HepG2 (cell line): ENCODE data around the gene PPP2R5B. TPM values are rescaled to one million over a fixed set of nuclear protein-coding genes. Genes with fewer than 3 reads are reported as not detected.
A peak's percentile ranks its signal among the peaks of the same experiment; 100 is the strongest.

Source experiments
- ARNTL ChIP-seq: sonication (generic); formaldehyde crosslinking; IDR thresholded peaks from 2 replicates; pipeline ENCODE4 v1.4.0; 2020; ENCODE audit warnings: mild to moderate bottlenecking, missing genetic modification reagents
- FOXM1 ChIP-seq: sonication (generic); formaldehyde crosslinking; IDR thresholded peaks from 2 replicates; pipeline ENCODE4 v1.5.0; 2020; ENCODE audit warnings: missing genetic modification reagents
- GLMP ChIP-seq: sonication (generic); formaldehyde crosslinking; IDR thresholded peaks from 2 replicates; pipeline ENCODE4 v1.9.0; 2021; ENCODE audit warnings: missing genetic modification reagents, mild to moderate bottlenecking, borderline replicate concordance
- HIC2 ChIP-seq: sonication (generic); formaldehyde crosslinking; IDR thresholded peaks from 2 replicates; pipeline ENCODE4 v1.9.0; 2022; ENCODE audit warnings: low read depth, missing genetic modification reagents
- HINFP ChIP-seq: sonication (generic); formaldehyde crosslinking; IDR thresholded peaks from 2 replicates; pipeline ENCODE4 v1.4.0; 2020; ENCODE audit warnings: low read depth, mild to moderate bottlenecking, missing genetic modification reagents
- ISX ChIP-seq: sonication (generic); formaldehyde crosslinking; conservative IDR thresholded peaks from 2 replicates; pipeline ENCODE4 v1.5.0; 2020; ENCODE audit warnings: missing genetic modification reagents
- JARID2 ChIP-seq: sonication (generic); formaldehyde crosslinking; IDR thresholded peaks from 2 replicates; pipeline ENCODE4 v1.8.1; 2023; ENCODE audit warnings: missing genetic modification reagents, inconsistent platforms; ENCODE audit not compliant: insufficient replicate concordance
- MAFF ChIP-seq: IDR thresholded peaks from 2 replicates; pipeline ENCODE4 v1.6.1; 2011; ENCODE audit warnings: low read depth, low read length, improper control_type of control experiment
- NCOA2 ChIP-seq: sonication (generic); formaldehyde crosslinking; IDR thresholded peaks from 2 replicates; pipeline ENCODE4 v1.8.0; 2022; ENCODE audit warnings: inconsistent platforms
- NFRKB ChIP-seq: fragments of 450-650 bp; IDR thresholded peaks from 2 replicates; pipeline ENCODE4 v1.6.1; 2017
- NR2F1 ChIP-seq, 2 experiments: fragments of 450-650 bp in 1 of 2; formaldehyde crosslinking in 1 of 2; IDR thresholded peaks; 2 replicates each; pipeline versions ENCODE4 v1.5.0 to v1.6.1; 2016 to 2020; ENCODE audit warnings: mild to moderate bottlenecking in 1 of 2, missing compliant biosample characterization in 1 of 2, missing genetic modification reagents in 1 of 2, moderate library complexity in 1 of 2
- PBX2 ChIP-seq: IDR thresholded peaks from 2 replicates; pipeline ENCODE4 v1.6.1; 2016; ENCODE audit warnings: control low read depth
- PHF8 ChIP-seq: sonication (generic); formaldehyde crosslinking; IDR thresholded peaks from 2 replicates; pipeline ENCODE4 v1.5.0; 2020; ENCODE audit warnings: missing genetic modification reagents
- POLR2G ChIP-seq: fragments of 200-400 bp; formaldehyde crosslinking; IDR thresholded peaks from 2 replicates; pipeline ENCODE4 v1.6.1; 2018; ENCODE audit warnings: mild to moderate bottlenecking, low read depth, low read length, moderate library complexity
- REPIN1 ChIP-seq: sonication (generic); formaldehyde crosslinking; IDR thresholded peaks from 2 replicates; pipeline ENCODE4 v1.8.0; 2022; ENCODE audit warnings: missing genetic modification reagents, low read depth, mild to moderate bottlenecking, borderline replicate concordance
- SAFB2 ChIP-seq: sonication (generic); formaldehyde crosslinking; IDR thresholded peaks from 2 replicates; pipeline ENCODE4 v1.5.1; 2020; ENCODE audit warnings: missing genetic modification reagents, low read depth, mild to moderate bottlenecking, borderline replicate concordance
- SRF ChIP-seq: IDR thresholded peaks from 2 replicates; pipeline ENCODE4 v1.6.1; 2011; ENCODE audit warnings: mild to moderate bottlenecking, low read depth, low read length, moderate library complexity
- ZNF333 ChIP-seq: sonication (generic); formaldehyde crosslinking; IDR thresholded peaks from 2 replicates; pipeline ENCODE4 v1.4.0; 2020; ENCODE audit warnings: mild to moderate bottlenecking, missing genetic modification reagents, borderline replicate concordance
- ZNF335 ChIP-seq: sonication (generic); formaldehyde crosslinking; IDR thresholded peaks from 2 replicates; pipeline ENCODE4 v1.4.0; 2020; ENCODE audit warnings: missing genetic modification reagents
- ZNF33A ChIP-seq: sonication (generic); formaldehyde crosslinking; IDR thresholded peaks from 2 replicates; pipeline ENCODE4 v1.5.1; 2020; ENCODE audit warnings: missing genetic modification reagents, mild to moderate bottlenecking, moderate library complexity, borderline replicate concordance
- ZNF446 ChIP-seq: sonication (generic); formaldehyde crosslinking; IDR thresholded peaks from 2 replicates; pipeline ENCODE4 v1.5.0; 2020; ENCODE audit warnings: mild to moderate bottlenecking, missing genetic modification reagents
- ZNF546 ChIP-seq: sonication (generic); formaldehyde crosslinking; conservative IDR thresholded peaks from 2 replicates; pipeline ENCODE4 v1.8.1; 2023; ENCODE audit warnings: mild to moderate bottlenecking, missing genetic modification reagents
- ZNF567 ChIP-seq: sonication (generic); formaldehyde crosslinking; IDR thresholded peaks from 2 replicates; pipeline ENCODE4 v1.8.1; 2023; ENCODE audit warnings: mild to moderate bottlenecking, missing genetic modification reagents, borderline replicate concordance
- ZNF576 ChIP-seq: sonication (generic); formaldehyde crosslinking; IDR thresholded peaks from 2 replicates; pipeline ENCODE4 v1.4.0; 2020; ENCODE audit warnings: mild to moderate bottlenecking, missing genetic modification reagents
- ZSCAN29 ChIP-seq: sonication (generic); formaldehyde crosslinking; conservative IDR thresholded peaks from 2 replicates; pipeline ENCODE4 v1.4.0; 2020; ENCODE audit warnings: mild to moderate bottlenecking, missing genetic modification reagents
- polyA plus RNA-seq, 8 experiments: library from polyadenylated mRNA; depleted of rRNA in 3 of 8; stranded (reverse) in 7 of 8; unstranded in 1 of 8; fragments of >200 nt; fragmentation: Illumina TruSeq in 4 of 8; extraction: Trizol in 4 of 8; gene quantifications; 2 replicates each; pipeline versions ENCODE4 v1.2.1 to v1.2.3, GENCODE V29; 2011 to 2016; ENCODE audit warnings: low read depth in 4 of 8, missing spikeins in 1 of 8, mixed read lengths in 1 of 8; ENCODE audit not compliant: insufficient read depth in 1 of 8
- total RNA-seq, 5 experiments: library from RNA; depleted of rRNA; stranded (reverse); fragments of >200 nt; fragmentation: Illumina TruSeq; extraction: Trizol; gene quantifications; 2 replicates each; pipeline ENCODE4 v1.2.3, GENCODE V29; 2016; ENCODE audit warnings: low read depth in 1 of 5

Gene PPP2R5B
- total and polyA plus RNA-seq, 2 of the 13 experiments (the other 11 are each of a cell fraction or from before 2014, with no cell fraction given): 2.3 to 8.3 TPM

GRCh38 chr11:64934682-64935358 is 10.3 kb downstream of the PPP2R5B start (continued):
- 0 out of 4 replicates have a peak, but pooled peaks of 1 of the 2 experiments have one; percentile 13 for TF ChIP-seq NR2F1 (CRISPR knock-in tag; IDR thresholded peaks at IDR 0.05)
- peak; percentile 38; the same call in 1 of the 2 replicates for TF ChIP-seq ARNTL (CRISPR knock-in tag)
- TF ChIP-seq ZNF446 (CRISPR knock-in tag): peak; percentile 61; the same call in 1 of the 2 replicates
- TF ChIP-seq PBX2 (CRISPR knock-in tag): no peak
- no peak for TF ChIP-seq NFRKB
- TF ChIP-seq ZNF576 (CRISPR knock-in tag): no peak
- TF ChIP-seq ZNF333 (CRISPR knock-in tag): no peak
- TF ChIP-seq REPIN1: peak; percentile 33; the same call in 1 of the 2 replicates
- no peak for TF ChIP-seq ZNF335 (CRISPR knock-in tag)
- no peak for TF ChIP-seq ZSCAN29 (CRISPR knock-in tag)
- no peak for TF ChIP-seq MAFF
- TF ChIP-seq ZNF546 (CRISPR knock-in tag): no peak
- TF ChIP-seq PHF8 (CRISPR knock-in tag): peak; percentile 75
- no peak for TF ChIP-seq HINFP
- TF ChIP-seq GLMP (CRISPR knock-in tag): no peak
- peak; percentile 43 for TF ChIP-seq NCOA2
- TF ChIP-seq ISX (CRISPR knock-in tag): no peak
- TF ChIP-seq SAFB2 (CRISPR knock-in tag): peak; percentile 79; the same call in 1 of the 2 replicates
- no peak for TF ChIP-seq HIC2 (CRISPR knock-in tag)
- TF ChIP-seq ZNF33A (CRISPR knock-in tag): no peak
- peak; percentile 53; the same call in 1 of the 2 replicates for TF ChIP-seq POLR2G
- no peak for TF ChIP-seq JARID2 (CRISPR knock-in tag)
- 0 out of 2 replicates have a peak, but pooled peaks have one; percentile 85 for TF ChIP-seq ZNF567
- no peak for TF ChIP-seq FOXM1
- no peak for TF ChIP-seq SRF
